ENCODE results near the gene GNG8.

GNG8 gene

GRCh38 chr19:46616631-46617322 lies 19.2 kb downstream of the GNG8 start:
- no peak for DNase-seq

- DNase-seq: no peak
These were observed 20.0 kb downstream of the GNG8 start for GRCh38 chr19:46615966-46616365.

- peak; percentile 78 to 82 for DNase-seq
These were observed 21.8 kb downstream of the GNG8 start for GRCh38 chr19:46614114-46614722.

- DNase-seq: no peak
These were observed 22.5 kb downstream of the GNG8 start for GRCh38 chr19:46613525-46613924.

- DNase-seq: no peak
These were observed 24.2 kb downstream of the GNG8 start for GRCh38 chr19:46611776-46612175.

- DNase-seq: no peak
These were observed 24.9 kb downstream of the GNG8 start for GRCh38 chr19:46610851-46611770.

- DNase-seq: no peak
These were observed 25.6 kb downstream of the GNG8 start for GRCh38 chr19:46610413-46610775.

GRCh38 chr19:46609511-46610412 lies 26.2 kb downstream of the GNG8 start:
- no peak for DNase-seq

- no peak for DNase-seq
These were observed 27.2 kb downstream of the GNG8 start for GRCh38 chr19:46608581-46609345.

GRCh38 chr19:46608178-46608577 lies 27.8 kb downstream of the GNG8 start:
- DNase-seq: no peak

GRCh38 chr19:46607448-46607841 lies 28.6 kb downstream of the GNG8 start:
- DNase-seq: peak; percentile 45 to 59

- no peak for DNase-seq
These were observed 29.1 kb downstream of the GNG8 start for GRCh38 chr19:46606681-46607447.

- no peak for DNase-seq
These were observed 30.0 kb downstream of the GNG8 start for GRCh38 chr19:46606019-46606418.

- DNase-seq: no peak
These were observed 30.6 kb downstream of the GNG8 start for GRCh38 chr19:46605356-46605821.

- DNase-seq: peak in 1 of 2 donors; percentile 40
These were observed 31.1 kb downstream of the GNG8 start for GRCh38 chr19:46604781-46605355.

- DNase-seq: no peak
These were observed 32.2 kb downstream of the GNG8 start for GRCh38 chr19:46603752-46604231.

- no peak for DNase-seq
These were observed 32.8 kb downstream of the GNG8 start for GRCh38 chr19:46603195-46603637.

GRCh38 chr19:46602392-46603194 lies 33.4 kb downstream of the GNG8 start:
- DNase-seq: no peak

Measured in hippocampal formation (tissue), 2 donors.